Suppressor macrophage treated with lipopolysaccharide for 1 hour (primary cell): ENCODE results near the gene SRPK1.
A peak's percentile ranks its signal among the peaks of the same experiment; 100 is the strongest.

ENCODE experiments used
- DNase-seq, 3 donors: peaks; one replicate each; pipeline ENCODE4 v3.0.0-alpha.2; 2020 to 2022

The SRPK1 gene

DNA sequence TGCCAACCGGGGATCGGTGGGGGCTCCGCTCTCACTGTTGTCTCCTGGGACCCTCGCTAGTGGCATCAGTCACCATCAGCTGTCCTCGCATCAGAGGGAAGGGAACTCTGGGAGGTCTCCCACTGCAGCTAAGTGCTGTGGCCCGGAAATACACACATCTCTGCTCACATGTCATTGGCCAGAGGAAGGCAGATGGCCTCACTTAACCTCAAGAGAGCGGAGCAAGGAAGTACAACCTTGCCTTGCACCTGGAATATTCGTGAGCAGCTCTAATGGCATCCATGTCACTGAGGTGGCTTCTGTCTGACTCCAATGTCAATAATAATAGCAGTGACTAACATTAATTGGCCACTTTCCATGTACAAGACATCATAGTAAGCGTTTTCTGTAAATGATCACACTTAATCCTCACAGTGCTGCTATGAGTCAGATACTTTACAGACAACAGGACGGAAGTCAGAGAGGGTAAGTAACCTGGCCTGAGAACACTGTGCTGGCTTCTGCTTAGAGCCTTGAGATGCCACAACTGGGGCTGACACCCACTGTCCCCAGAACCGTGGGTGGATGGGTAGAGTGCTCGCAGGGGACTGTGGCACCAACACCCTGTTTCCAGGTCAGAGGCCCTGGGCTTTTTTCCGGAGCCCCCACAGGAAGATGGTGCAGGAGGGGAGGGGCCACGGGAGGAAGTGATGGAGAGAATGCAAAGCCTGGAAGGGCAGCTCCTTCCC lies 109.8 kb downstream of the SRPK1 start:
- peak in 2 of 3 donors; percentile 12 to 28 for DNase-seq

DNA sequence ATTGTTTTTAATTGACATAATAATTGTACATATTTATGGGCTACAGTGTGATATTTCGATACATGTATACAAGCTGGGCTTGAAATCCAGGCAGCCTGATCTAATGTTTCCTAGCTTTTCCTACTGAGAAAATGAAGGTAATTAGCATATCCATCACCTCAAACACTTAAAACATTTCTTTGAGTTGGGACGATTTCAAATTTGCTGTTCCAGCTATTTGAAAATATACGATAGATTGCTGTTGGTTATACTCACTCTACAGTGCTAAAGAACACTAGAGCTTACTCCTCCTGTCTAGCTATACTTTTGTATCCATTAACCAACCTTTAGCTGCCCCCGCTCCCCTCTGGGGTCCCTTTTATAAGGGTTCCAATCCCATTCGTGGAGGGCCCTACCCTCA lies 111.1 kb downstream of the SRPK1 start:
- no peak for DNase-seq

DNA sequence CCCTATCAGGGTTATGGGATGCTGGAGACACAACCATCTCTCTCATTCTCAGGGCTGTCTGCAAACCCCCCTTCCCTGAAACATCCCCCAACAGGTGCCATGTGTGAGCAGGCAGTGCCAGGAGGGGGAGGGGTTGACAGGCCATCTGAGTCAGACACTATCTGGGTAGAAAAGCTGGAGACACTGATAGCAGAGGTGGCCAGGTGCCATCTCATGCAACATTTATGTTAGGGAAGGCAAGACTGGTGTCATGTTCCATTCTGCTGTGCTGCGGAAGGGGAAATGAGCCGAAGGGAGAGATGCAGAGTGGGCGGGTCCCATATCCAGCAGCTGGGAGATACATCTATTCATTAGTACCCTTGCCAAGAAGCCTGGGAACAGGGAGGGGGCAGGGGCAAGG lies 112.2 kb downstream of the SRPK1 start:
- no peak for DNase-seq

DNA sequence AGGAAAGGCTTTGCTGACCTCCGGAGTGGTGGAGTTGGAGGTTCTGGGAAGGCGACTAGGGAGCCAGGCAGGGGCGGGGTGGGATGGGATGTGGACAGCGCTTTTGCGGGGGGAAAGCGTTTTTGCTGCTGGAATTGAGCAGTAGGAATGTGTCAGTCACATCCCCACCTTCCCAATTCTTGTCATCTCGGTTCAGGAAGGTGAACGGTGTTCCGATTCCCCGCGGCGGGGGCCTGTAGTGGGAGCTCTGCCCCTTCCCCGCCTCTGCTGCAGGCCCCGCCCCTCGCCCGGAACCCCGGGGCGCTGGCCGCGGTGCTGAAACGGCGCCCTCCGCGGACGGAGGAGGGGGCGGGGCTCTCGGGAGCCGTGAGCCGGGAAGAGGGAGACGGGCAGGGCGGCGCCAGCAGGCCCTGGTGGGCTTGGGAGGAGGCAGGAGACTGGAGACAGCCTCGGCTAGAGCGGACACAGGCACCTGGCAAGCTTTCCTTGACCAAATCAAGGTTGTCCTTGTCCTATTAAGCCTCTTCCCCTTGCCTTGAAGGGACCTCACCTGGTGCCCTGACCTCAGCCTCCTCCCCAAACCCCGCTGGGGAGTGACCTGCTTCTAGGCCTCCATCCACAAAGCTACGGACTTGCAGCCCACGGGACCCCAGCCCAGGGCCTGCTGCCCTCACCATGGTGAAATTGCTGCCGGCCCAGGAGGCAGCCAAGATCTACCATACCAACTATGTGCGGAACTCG lies 115.7 kb downstream of the SRPK1 start, which contains the start of gene LHFPL5:
TSS of gene LHFPL5 (plus strand) at position 357 of the 741 bp plus-strand sequence. CDS start at position 676, 319 bp downstream.
- peak; percentile 47 to 84 (median 66) for DNase-seq

DNA sequence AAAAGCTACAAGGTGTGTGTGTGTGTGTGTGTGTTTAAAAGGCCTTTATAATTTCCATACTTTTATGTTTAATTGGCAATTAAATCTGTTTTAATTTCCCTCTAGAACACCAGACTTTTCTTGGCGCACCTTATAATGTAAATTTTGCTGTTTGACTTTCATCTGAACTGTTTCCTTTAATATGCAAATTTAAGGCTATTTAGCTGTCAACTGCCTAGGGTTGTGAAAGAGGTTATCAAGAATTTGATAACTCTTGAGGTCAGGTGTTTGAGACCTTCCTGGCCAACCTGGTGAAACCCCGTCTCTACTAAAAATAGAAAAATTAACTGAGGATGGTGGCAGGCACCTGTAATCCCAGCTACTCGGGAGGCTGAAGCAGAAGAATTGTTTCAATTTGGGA lies 119.8 kb downstream of the SRPK1 start:
- DNase-seq = no peak

DNA sequence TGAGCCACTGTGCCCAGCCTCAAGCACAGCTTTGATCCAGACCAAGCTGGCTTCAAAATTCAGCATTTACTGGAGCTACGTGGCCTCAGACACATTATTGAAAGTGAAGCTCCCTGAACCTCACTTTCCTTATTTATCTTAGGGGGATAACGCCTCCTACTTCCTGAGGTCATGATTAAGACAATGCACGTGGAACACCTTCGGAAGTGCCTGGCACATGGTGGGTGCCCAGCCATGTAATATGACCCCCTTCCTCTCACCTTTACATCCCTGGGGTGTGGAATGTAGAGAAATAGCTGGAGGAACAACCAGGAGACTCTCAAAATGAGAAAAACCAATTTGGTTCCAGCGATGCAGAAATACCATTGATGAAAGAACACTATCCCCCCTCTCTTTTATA lies 122.2 kb downstream of the SRPK1 start:
- no peak for DNase-seq

DNA sequence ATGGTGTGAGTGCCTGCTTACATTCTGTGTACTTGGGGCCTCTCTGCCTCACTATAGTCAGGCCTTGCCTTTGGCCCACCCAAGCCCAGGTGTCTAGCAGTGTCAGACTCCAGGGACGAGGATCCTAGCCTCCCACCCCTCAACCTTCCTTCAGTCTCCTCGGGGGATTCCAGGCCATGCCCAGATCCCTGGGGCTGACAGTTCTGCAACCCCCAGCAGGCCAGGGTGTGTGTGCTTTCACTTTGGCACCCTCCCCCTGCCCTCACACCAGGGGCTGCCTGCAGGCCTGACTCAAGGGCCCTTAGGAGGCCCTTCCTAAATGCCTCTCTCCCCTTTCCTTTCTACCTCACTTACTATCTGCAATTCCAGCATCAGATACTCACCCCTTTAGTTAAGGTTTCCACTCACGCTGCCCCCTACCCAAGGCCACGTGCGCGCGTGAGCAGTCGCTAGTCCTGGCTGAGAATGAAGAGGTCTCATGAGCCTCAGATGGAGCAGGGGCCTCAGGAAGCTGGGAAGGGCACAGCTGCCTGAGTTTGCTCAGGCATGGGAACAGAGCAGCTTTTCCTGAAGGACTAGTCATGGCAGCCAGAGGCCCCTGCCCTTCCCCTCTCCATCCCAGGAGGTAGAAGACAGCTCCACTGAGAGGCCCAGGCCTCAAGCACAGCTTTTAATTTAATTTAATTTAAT lies 122.9 kb downstream of the SRPK1 start:
- DNase-seq = no peak

DNA sequence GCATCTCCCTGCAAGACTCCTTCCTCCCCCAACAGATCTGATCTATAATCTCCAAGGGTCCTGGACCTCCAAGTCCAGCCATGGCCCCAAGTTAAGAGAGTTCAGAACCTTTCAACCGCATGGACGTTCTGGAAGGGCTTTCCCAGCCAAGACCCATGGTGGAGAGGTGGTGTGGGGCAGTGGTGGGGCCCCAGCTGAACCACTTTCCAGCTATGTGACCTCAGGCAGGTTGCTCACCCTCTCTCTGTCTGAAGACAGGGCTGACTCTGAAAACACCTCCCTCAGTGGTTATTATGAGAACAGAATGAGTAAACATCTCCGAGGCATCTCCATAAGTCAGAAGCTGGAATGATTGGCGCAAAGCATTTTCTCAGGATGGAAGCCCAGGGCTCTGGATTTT lies 124.7 kb downstream of the SRPK1 start:
- DNase-seq = no peak

DNA sequence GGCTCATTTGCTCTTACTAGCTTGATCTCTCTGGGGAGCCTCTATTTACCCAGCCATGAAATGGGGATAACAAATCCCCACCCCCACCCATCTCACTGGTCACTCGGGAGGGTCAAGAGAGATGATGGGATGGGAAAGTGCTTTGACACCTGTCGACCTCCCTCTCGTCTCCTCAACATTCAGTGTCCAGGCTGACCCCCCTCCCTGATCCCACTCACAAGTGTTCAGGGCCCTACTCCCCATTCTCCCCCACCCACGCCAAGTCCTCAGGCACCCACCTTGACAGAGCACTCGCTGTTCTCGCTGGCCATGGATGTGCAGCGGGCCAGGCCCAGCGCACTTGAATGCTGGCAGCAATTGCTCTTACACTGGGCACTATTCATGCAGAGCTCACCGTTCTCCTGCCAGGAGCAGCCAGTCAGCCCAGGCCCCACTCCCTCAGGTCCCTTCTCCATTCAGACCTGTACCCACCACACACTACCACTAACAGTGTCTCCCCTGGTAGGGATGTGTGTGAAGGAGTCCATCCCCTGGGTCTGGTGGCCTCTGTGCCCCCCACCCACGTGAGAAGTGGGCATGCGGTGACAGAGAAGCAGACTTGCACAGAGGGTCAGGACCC lies 125.3 kb downstream of the SRPK1 start:
- no peak for DNase-seq

DNA sequence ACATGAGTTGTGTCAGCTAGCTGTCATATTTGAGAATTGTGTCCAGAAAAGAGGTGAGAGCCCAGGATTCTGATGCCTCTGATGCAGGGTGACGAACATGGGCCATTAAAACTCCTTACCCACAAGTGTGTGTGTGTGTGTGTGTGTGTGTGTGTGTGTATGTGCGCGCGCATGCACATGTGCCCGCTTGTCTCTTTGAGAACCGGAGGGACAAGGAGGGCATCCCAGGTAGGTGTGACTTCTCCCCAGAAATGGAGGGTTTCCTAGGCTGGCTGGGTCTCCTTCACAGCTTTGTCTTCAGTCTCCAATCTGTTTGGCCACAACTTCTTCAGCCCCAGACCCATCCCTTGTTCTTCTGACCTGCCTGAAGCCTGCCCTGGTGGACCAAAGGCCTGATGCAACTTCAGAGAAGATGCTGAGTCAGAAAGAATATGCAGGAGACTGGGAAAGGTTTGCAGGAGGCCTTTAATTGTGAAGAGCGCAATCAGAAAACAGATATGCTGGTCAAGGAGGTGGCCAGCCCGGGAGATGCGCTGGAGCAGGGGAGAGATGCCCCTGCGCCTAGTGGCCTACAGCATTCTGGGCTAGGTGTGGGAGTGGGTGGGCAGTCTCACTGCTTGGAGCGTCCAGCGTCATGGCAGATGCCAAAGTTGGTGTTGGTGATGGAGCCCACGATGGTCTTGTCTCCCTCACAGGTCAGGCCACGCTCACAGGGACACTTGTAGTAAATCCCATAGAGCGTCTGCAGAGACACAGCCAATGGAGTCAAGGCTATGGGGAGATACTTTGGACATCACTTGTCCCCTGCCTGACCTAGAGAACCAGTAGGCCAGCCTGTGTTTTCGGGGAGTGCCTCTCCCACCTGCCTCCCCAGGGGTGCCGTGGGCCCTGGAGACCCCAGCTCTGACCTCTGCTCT lies 126.1 kb downstream of the SRPK1 start:
- DNase-seq = no peak

DNA sequence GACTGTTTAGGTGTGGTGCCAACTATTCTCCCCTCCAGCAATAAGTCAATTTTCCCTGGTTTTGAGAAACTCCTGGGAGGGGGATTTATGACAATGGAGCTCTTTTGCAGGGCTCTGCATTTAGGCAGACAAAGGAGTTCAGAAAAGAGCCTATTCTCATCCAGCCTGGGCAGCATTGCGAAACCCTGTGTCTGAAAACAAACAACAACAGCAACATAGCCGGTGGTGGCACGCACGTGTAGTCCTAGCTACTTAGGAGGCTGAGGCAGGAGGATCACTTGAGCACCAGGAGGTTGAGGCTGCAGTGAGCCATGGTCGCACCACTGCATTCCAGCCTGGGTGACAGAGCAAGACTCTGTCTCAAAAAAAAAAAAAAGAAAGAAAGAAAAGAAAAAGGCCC lies 130.2 kb downstream of the SRPK1 start:
- DNase-seq = no peak

DNA sequence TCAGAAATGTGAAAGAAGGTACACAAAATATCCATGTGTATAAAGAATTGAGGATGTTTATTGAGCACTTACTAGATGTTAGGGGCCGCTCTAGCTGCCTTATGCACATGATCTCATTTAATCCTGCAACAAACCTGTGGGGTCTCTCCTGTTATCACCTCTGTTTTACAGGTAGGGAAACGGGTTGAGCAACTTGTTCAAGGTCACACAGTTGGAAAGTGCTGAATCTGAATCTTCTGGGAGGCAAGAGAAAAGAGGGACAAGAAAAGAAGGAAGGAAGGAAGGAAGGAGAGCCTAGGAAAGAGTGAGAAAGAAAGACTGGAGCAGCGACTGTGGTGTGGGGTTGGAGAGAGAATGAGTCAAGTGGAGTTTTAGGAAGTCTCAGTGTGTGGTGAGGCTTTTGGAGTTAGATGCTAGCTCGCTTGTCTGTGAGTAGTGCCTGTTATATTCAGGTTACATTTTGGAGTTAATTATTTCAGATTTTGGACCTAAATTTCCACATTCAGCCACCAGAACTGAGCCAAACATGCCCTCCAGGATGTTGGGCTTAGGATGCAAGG lies 132.4 kb downstream of the SRPK1 start:
- no peak for DNase-seq

DNA sequence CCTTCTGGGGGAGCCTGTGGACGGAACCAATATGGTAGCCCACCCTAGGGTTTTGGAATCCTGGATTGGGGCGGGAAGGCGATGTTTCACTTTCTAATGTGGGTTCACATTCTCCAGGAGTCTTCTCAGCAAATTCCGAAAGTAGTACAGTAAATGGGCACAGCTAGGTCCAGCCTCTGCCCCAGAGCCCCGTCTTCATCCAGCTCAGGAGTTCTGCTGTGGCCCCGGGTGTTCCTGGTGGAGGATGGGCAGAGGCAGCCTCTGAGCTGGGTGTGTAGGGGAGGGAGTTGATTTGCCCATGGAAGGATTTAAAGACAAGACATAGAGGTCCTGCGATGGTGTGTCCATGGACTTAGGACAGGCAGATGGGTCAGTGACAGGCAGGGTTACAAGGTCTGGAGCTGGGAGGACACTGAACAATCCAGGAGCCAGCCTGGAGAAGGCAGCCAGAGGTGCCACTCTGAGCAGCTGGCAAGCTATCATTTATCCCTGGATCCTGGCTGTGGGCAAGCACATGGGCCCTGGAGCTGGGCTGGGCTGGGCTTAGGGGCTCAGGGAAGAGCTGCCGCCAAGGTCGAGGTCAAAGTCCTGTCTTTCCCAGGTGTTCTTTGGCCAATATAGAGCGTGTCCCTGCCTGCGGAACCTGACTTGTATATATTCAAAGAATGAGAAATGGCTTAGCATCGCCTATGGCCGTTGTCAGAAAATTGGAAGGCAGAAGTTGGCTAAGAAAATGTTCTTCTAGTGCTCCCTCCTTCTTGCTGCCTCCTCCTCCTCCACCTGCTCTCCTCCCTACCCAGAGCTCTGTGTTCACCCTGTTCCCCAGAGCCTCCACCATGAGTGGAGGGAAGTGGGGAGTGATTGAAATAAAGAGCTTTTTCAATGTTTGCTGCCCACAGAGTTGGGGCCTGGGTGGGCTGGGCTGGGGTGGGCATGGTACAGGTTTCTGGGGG lies 133.4 kb downstream of the SRPK1 start:
- no peak for DNase-seq

DNA sequence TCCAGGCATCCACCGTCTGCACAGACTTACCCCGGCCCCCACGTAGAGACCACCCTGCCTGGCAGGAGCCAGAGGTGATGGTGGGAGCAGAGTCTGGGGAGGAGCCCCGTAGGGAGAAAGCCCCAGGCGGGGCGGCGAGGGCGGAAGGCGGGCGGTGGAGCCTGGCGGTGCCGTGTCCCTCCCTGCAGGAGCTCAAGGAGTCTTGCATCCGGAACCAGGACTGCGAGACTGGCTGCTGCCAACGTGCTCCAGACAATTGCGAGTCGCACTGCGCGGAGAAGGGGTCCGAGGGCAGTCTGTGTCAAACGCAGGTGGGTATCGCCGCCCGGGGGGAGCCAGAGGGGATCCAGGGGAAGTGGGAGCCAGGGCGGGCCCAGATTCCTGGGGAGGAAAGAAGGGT lies 134.1 kb downstream of the SRPK1 start:
- no peak for DNase-seq

DNA sequence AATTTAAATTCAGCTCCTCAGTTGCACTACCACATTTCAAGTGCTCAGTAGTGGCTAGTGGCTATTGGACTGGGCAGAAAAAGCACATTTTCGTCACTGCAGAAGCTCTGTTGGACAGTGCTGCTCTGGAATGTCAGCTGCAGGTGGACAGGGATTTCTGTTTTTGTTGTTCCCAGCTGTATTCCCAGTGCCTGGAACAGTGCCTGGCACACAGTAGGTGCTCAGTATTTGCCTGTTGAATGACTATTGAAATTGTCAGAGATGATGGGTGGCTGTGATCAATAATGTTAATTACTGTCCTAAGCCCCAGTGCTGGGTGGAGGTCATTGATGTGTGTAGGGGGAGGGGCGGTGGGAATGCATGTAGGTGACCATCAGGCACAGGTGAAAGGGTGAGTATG lies 134.6 kb downstream of the SRPK1 start:
- DNase-seq = no peak

DNA sequence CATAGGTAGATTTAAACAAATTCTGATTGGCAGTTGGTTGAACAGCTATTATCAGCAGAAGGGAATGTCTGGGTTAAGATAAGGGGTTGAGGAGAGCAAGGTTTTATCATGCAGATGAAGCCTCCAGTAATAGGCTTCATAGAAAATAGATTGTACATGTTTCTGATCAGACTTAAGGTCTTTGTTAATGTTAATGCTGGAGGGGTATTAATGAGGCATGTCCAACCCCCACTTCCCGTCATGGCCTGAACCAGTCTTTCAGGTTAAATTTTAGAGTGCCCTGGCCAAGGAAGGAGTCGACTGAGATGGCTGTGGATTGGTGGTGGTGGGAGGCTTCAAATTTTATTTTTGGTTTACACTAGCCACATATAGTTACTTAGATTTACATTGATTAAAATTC lies 136.7 kb downstream of the SRPK1 start:
- no peak for DNase-seq
